SIG-M5 (cell line): ENCODE measurements around the gene CD63.

ENCODE experiments used
- DNase-seq: peaks from one replicate; lab custom pipeline; 2025; lab: John Stamatoyannopoulos, UW

Gene CD63

DNA sequence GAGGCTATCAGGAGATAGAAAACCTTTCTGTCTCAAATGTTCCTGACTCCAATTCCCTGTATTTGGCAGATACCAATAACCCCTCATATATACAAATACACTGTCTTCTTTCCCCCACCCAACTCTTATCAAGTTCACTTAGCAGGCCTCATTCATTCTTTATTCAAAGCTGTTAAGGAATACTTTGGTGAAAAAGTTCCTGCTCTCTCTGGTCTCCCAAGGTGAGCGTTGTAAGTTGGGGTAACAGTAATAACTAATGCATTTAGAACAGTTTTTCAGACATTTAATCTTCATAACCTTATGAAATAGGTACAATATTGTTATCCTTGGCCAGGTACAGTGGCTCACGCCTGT is 10.2 kb upstream of the CD63 start:
- DNase-seq, result no peak

DNA sequence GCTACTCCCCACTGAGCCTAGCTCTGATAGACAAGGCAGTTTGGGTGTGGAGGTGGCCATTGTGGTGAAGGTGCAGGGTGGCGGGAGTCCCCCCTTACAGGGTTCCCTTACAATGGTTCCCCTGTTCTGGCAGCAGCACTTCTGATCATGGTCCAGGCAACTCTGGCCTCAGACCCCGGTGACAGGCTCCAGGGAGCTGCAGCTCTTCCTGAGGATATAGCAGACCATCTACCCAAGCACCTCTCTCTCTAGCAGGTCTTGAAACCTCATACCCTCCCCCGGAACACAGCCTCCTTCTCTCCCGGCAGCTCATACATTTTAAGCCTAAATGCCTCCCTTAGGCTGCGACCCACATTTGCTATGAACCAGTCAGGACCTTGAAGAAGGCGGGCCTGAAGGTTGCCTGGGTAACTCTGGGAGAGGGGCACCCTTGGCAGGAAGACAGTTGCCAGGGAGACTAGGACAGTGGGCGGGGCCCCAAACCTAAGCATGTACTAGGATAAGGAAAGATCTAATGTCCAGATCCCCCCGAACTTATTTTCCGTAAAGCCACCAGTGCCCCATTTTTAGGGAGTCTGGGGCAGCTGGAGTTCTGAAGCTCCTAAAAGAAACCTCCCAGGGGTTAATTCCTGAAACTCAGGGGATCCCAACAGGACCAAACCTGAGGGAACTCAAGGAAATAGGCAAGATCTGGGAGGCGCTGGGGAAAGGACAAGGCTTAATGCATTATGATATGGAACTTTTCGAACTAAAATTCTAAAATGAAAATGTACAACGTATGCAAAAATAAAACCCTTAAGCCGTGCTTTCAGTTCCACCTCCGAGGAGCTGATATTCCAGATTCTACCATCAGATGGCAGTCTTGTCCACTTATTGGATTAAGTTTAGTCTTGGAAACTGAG is 9.6 kb upstream of the CD63 start:
- DNase-seq, result peak; percentile 28

GRCh38 chr12:55737581-55738122 is 8.8 kb upstream of the CD63 start:
- no peak for DNase-seq

- DNase-seq, result no peak
These were observed 8.2 kb upstream of the CD63 start for GRCh38 chr12:55736780-55737580.

DNA sequence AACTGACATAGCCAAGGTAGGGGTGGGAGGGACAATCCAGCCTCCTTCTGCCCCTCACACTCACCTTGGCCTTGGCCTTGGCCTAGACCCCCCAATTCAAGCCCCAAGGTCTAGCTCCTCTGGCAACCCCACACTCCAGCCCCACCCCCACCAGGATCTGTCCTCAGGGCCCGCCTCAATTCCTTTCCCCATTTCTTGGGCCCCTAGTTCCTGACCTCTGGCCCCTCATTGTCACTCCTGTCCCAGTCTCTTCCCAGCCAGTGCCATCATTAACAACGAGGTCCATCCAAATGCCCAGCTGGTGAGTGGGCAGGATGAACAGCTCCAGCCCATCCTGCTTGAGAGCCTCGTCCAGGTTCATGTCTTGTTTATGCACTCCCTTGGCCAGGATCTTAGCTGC is 7.3 kb upstream of the CD63 start:
- DNase-seq, result no peak

GRCh38 chr12:55734595-55734994 is 5.8 kb upstream of the CD63 start:
- no peak for DNase-seq

GRCh38 chr12:55733858-55734257 is 5.0 kb upstream of the CD63 start:
- DNase-seq, result no peak

DNA sequence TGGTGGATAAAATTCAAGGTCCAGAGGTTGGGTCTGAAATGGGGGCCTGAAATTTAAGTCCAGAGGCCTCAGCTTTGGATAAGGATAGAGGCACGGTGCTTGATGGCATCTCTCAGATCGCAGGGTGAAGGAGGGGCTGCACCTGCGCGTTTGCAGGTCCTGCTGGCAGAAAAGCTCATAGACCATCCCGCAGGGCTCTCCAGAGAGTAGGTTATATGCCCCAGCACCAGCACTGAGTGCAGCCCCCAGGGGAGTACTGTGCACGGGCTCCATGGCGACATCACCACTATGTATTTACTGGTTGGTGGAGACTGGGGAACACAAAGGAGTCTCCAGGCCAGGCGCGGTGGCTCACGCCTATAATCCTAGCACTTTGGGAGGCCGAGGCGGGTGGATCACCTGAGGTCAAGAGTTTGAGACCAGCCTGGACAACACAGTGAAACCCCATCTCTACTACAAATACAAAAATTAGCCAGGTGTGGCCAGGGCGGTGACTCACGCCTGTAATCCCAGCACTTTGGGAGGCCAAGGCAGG is 4.3 kb upstream of the CD63 start:
- DNase-seq, result no peak

- no peak for DNase-seq
These were observed 3.5 kb upstream of the CD63 start for GRCh38 chr12:55732288-55732687.

GRCh38 chr12:55729819-55730818 is 1.3 kb upstream of the CD63 start:
- peak; percentile 62 for DNase-seq

- DNase-seq, result no peak
These were observed 447 bp downstream of the CD63 start for GRCh38 chr12:55728186-55728938.

DNA sequence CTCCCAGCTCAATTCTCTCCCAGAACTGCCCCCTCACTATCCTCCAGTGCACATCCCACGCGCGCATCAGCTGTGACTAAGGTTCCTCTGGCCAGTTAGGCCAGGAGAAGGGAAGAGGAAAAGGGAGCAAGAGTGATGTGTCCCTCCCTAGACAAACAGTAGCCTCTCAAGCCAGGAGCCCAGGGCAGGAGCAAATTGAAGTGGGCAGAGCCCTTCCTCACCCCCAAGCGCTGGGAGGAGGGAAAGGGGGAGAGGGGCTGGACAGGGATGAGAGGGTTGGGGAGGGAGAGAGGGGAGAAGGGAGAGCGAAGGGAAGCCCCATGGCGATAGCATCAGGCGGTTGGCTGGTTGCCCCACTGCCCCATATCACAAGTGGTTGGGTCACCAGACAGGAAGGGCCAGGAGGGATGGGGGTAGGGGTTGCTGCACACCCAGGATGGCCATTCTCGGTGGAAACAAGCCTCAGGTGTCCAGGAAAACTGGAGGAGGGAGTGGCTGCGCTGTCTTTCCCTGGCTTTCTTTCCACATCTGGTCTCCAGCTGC is 1.1 kb downstream of the CD63 start:
- no peak for DNase-seq

DNA sequence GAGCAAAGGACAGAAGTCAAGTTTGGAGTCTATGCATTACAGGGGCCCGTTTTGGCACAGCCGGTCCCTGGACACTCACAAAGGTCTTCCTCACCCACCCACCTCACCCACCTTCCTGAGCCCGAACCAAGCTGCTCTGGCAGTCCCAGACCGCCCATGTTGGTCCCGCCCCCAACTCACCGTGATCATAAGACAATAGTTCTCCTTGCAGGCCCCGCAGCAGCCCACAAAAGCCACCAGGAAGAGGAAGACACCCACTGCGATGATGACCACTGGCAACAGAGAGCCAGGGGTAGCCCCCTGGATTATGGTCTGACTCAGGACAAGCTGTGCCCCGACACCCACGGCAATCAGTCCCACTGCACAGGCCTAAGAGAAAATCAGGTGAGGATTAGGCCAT is 1.8 kb downstream of the CD63 start:
- no peak for DNase-seq

GRCh38 chr12:55725556-55725955 is 3.3 kb downstream of the CD63 start:
- DNase-seq, result no peak

DNA sequence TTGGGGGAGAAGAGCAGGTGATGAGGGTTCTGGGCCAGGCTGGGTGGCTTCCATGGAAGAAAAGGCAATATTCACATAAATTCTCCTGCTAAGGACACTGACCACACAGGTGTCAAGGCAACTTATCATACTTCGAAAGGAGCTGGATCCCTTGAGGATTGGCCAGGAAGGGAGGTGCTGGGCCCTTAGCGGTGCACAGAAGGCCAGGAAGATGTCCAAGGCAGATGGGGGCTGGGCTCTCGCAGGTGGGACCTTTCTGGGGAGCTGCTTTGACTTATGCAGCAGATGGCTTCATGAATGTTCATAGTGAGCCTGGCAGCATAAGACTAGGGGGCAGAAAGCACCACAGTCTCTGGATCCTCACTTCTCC is 3.9 kb downstream of the CD63 start:
- DNase-seq, result no peak

DNA sequence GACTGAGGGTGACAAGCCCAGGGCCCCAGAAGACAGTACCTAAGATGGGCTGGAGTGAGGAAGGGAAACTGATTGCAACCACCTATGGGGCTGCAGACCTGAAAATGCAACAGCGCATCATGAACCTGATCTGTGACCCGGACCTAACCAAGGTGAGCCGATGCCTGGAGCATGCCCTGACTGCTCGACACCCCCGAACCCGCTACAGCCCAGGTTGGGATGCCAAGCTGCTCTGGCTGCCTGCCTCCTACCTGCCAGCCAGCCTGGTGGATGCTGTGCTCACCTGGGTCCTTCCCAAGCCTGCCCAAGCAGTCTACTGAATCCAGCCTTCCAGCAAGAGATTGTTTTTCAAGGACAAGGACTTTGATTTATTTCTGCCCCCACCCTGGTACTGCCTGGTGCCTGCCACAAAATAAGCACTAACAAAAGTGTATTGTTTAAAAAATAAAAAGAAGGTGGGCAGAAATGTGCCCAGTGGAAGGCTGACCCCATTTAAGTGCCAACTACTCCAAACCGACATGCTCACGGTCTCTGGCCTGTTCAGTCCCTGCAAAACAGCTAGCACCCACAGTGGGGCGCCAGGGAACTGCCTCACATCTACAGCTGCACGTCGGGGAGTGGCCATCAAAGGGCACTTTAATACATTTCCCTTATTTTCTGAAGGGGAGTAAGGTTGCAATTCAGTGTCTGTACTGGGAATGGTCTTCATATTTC is 4.4 kb downstream of the CD63 start:
- DNase-seq, result no peak

DNA sequence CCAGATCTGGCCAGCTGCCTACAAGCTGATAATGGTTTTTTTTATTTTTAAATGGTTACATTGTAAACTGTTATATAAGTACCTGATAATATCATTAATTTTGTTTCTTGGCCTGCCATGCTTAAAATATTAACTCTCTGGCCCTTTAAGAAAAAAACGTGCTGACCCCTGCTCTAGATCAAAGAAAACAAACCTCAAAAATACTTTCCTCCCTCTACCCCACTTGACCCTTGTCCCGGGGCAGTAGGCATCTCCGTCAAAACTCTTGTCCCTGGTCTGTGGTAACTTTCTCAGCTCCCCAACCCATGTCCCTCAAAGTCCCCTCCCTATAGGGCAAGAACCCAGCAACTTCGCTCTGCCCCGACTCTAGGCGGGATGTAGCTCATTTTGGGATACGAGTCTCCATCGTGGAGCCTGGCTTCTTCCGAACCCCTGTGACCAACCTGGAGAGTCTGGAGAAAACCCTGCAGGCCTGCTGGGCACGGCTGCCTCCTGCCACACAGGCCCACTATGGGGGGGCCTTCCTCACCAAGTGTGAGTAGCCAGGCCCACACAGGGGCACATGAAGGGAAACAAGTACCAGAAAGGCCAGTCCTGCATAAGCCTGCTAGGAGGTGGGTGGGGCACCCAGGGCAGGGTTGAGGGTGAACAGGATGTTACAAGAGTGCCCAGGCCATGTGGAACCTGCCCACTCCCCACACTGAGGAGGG is 5.1 kb downstream of the CD63 start:
- no peak for DNase-seq

DNA sequence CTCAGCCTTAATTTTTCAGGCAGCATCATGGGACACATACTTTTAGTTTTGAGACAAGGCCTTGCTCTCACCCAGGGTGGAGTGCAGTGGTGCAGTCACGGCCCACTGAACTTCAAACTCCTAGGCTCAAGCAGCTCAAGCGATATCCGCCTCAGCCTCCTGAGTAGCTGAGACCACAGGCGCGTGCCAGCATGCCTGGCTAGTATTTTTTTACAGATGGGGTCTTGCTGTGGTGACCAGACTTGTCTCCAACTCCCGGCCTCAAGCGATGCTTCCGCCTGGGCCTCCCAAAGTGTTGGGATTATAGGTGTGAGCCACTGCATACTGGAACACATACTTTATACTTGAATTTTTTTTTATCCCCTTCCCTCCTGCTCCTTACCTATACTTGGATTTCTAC is 5.9 kb downstream of the CD63 start:
- DNase-seq, result no peak

GRCh38 chr12:55721601-55722213 is 7.1 kb downstream of the CD63 start:
- no peak for DNase-seq
